GM12878 (cell line): ENCODE data around the gene MDFIC2.

Experiments
- BHLHE40 ChIP-seq, 2 experiments: fragments of 450-650 bp in 1 of 2; IDR thresholded peaks; 2 replicates each; pipeline ENCODE4 v1.6.1; 2011 to 2017; ENCODE audit warnings: low read depth in 2 of 2, borderline replicate concordance in 1 of 2, improper control_type of control experiment in 1 of 2, low read length in 1 of 2, mild to moderate bottlenecking in 1 of 2
- BRCA1 ChIP-seq: IDR thresholded peaks from 2 replicates; pipeline ENCODE4 v1.6.1; 2011; ENCODE audit warnings: low read depth, low read length, improper control_type of control experiment
- CREB1 ChIP-seq: IDR thresholded peaks from 2 replicates; pipeline ENCODE4 v1.6.1; 2012; ENCODE audit warnings: low read depth, mild to moderate bottlenecking, inconsistent platforms
- CTCF ChIP-seq, 3 experiments: IDR thresholded peaks in 2 of 3; conservative IDR thresholded peaks in 1 of 3; 2 replicates each; pipeline ENCODE4 v1.5.1; 2011; ENCODE audit warnings: low read depth in 3 of 3, low read length in 3 of 3, mild to moderate bottlenecking in 3 of 3, control low read depth in 2 of 3, moderate library complexity in 2 of 3, inconsistent platforms in 1 of 3, mixed read lengths in 1 of 3; ENCODE audit not compliant: control insufficient read depth in 2 of 3, insufficient read depth in 1 of 3; ENCODE audit errors: extremely low read depth in 1 of 3
- ETV6 ChIP-seq, 2 experiments: fragments of 450-650 bp in 1 of 2; IDR thresholded peaks in 1 of 2; conservative IDR thresholded peaks in 1 of 2; 2 replicates each; pipeline ENCODE4 v1.6.1; 2014; ENCODE audit warnings: antibody characterized with exemption in 1 of 2, borderline replicate concordance in 1 of 2, low read depth in 1 of 2, mild to moderate bottlenecking in 1 of 2, moderate library complexity in 1 of 2
- GATAD2B ChIP-seq: fragments of 450-650 bp; conservative IDR thresholded peaks from 2 replicates; pipeline ENCODE4 v1.6.1; 2017; ENCODE audit warnings: low read depth, mild to moderate bottlenecking, moderate library complexity
- POLR2A ChIP-seq: IDR thresholded peaks from 2 replicates; pipeline ENCODE4 v1.6.1; 2011; ENCODE audit warnings: low read depth, mild to moderate bottlenecking, low read length
- POU2F2 ChIP-seq: IDR thresholded peaks from 3 replicates; pipeline ENCODE4 v1.6.1; 2011; ENCODE audit warnings: low read depth, mild to moderate bottlenecking, low read length, borderline replicate concordance
- SMC3 ChIP-seq: IDR thresholded peaks from 2 replicates; pipeline ENCODE4 v1.6.1; 2011; ENCODE audit warnings: low read length, improper control_type of control experiment, borderline replicate concordance
- TAF1 ChIP-seq: IDR thresholded peaks from 2 replicates; pipeline ENCODE4 v1.6.1; 2011; ENCODE audit warnings: mild to moderate bottlenecking, low read depth, low read length, borderline replicate concordance
- YY1 ChIP-seq: IDR thresholded peaks from 2 replicates; pipeline ENCODE4 v1.6.1; 2011; ENCODE audit warnings: low read depth, mild to moderate bottlenecking, low read length
- ZNF592 ChIP-seq: fragments of 450-650 bp; IDR thresholded peaks from 2 replicates; pipeline ENCODE4 v1.6.1; 2017; ENCODE audit warnings: mild to moderate bottlenecking, moderate library complexity
- TF ChIP-seq, protein P1 (sequence below): IDR thresholded peaks from 2 replicates; pipeline ENCODE4 v1.6.1; 2012; ENCODE audit warnings: mild to moderate bottlenecking, low read depth, low read length

GRCh38 chr3:70225146-70225545 is 87.3 kb downstream of the MDFIC2 start:
- TF ChIP-seq BRCA1 (no peak), CTCF (IDR thresholded peaks at IDR 0.05 in 2 of 3, conservative IDR thresholded peaks at IDR 0.05 in 1 of 3; ENCODE audit: control insufficient read depth in 2 of 3, extremely low read depth in 1 of 3, insufficient read depth in 1 of 3, low read depth in 3 of 3, low read length in 3 of 3) (no peak), TAF1 (no peak), BHLHE40 (IDR thresholded peaks at IDR 0.05; ENCODE audit: borderline replicate concordance in 1 of 2, low read depth in 2 of 2, low read length in 1 of 2) (no peak), SMC3 (no peak), CREB1 (no peak), ETV6 (conservative IDR thresholded peaks at IDR 0.05 in 1 of 2, IDR thresholded peaks at IDR 0.05 in 1 of 2; ENCODE audit: borderline replicate concordance in 1 of 2, low read depth in 1 of 2) (no peak), YY1 (no peak), POU2F2 (no peak), POLR2A (no peak), ZNF592 (no peak), GATAD2B (no peak)
- TF ChIP-seq, protein P1, sequence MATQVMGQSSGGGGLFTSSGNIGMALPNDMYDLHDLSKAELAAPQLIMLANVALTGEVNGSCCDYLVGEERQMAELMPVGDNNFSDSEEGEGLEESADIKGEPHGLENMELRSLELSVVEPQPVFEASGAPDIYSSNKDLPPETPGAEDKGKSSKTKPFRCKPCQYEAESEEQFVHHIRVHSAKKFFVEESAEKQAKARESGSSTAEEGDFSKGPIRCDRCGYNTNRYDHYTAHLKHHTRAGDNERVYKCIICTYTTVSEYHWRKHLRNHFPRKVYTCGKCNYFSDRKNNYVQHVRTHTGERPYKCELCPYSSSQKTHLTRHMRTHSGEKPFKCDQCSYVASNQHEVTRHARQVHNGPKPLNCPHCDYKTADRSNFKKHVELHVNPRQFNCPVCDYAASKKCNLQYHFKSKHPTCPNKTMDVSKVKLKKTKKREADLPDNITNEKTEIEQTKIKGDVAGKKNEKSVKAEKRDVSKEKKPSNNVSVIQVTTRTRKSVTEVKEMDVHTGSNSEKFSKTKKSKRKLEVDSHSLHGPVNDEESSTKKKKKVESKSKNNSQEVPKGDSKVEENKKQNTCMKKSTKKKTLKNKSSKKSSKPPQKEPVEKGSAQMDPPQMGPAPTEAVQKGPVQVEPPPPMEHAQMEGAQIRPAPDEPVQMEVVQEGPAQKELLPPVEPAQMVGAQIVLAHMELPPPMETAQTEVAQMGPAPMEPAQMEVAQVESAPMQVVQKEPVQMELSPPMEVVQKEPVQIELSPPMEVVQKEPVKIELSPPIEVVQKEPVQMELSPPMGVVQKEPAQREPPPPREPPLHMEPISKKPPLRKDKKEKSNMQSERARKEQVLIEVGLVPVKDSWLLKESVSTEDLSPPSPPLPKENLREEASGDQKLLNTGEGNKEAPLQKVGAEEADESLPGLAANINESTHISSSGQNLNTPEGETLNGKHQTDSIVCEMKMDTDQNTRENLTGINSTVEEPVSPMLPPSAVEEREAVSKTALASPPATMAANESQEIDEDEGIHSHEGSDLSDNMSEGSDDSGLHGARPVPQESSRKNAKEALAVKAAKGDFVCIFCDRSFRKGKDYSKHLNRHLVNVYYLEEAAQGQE = no peak
